Mucosa of descending colon (tissue), 3 donors: Measurements from ENCODE around the gene FXN. TPM values are rescaled to one million over a fixed set of nuclear protein-coding genes. Genes with fewer than 3 reads are reported as not detected.

Experiments used
- ATAC-seq: fragments of 200-7000 bp; cut with Tn5 transposase; one replicate; pipeline ENCODE4 v1.9.1; 2020; ENCODE audit warnings: mild to moderate bottlenecking, moderate library complexity
- DNase-seq, 3 donors: peaks; one replicate each; pipeline ENCODE4 v3.0.0-alpha.2; 2020
- H3K36me3 ChIP-seq: fragments of 200-600 bp; one replicate; pipeline ENCODE4 v1.8.0; 2021; ENCODE audit warnings: low read depth, mild to moderate bottlenecking
- H3K4me1 ChIP-seq: fragments of 200-600 bp; one replicate; pipeline ENCODE4 v1.8.0; 2021; ENCODE audit warnings: low read depth, mild to moderate bottlenecking
- H3K4me3 ChIP-seq: fragments of 200-600 bp; one replicate; pipeline ENCODE4 v1.8.0; 2021; ENCODE audit warnings: mild to moderate bottlenecking
- H3K9me3 ChIP-seq: fragments of 200-600 bp; one replicate; pipeline ENCODE4 v1.8.0; 2021; ENCODE audit warnings: mild to moderate bottlenecking
- intact Hi-C, 2 donors: fragments of 100-400 bp; cut with DNase I in 1 of 2; cut with micrococcal nuclease in 1 of 2; formaldehyde crosslinking; loops; one replicate each; pipeline versions ENCODE4 v1.11.0 to v1.11.1; 2022; cut with DNase I, micrococcal nuclease
- total RNA-seq, 3 donors: library from RNA; stranded (reverse); fragmentation: NEBNext Ultra II Directional in 2 of 3; extraction: Animal tissue kit (Norgen Biotek cat#: 25700) in 2 of 3; gene quantifications; one replicate each; pipeline versions ENCODE4 v1.2.1 to v1.2.4, GENCODE V29; 2021 to 2023
- TF ChIP-seq, protein P1 (sequence below): fragments of 200-600 bp; IDR thresholded peaks from one replicate; pipeline ENCODE4 v1.8.0; 2022; ENCODE audit warnings: antibody characterized with exemption, mild to moderate bottlenecking
- donor health status: DM: no; HTN: no; CAD: no; lungs with moderate emphysema.
- donor health status: DM: no; HTN: no; CAD: no.
- donor health status: DM: no; HTN: yes; CAD: no.

The FXN gene
- total RNA-seq, 3 donors from 2014 or later = 9.3 to 11.0 (median 10.2) TPM

DNA sequence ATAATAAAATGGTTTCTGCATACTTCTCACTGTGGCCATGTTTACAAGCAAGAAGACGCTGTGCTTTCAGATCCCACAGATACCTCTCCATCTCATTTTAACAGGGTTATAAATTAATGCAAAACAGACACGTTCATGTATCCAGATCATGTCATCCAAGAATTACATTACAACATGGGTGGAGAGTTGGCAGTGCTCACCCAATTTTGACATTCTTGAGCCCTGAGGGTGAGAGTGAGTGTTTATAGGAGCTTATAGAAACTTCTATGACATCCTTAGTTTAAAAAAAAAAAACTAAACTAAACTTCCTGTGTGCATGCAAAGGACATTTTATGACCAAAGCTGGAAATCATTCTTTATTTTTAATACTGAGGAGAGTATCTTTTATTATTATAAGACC, 30.7 kb upstream of the FXN start:
- DNase-seq = no peak
- no peak for ATAC-seq
- intact Hi-C loops = no loop called here
- Histone ChIP-seq H3K4me1 (no peaks in the 10 kb centered on the region), H3K4me3 (no peak overlapping the region), H3K36me3 (no peaks in the 10 kb centered on the region), H3K9me3 (no peaks in the 10 kb centered on the region)
- TF ChIP-seq, protein P1, sequence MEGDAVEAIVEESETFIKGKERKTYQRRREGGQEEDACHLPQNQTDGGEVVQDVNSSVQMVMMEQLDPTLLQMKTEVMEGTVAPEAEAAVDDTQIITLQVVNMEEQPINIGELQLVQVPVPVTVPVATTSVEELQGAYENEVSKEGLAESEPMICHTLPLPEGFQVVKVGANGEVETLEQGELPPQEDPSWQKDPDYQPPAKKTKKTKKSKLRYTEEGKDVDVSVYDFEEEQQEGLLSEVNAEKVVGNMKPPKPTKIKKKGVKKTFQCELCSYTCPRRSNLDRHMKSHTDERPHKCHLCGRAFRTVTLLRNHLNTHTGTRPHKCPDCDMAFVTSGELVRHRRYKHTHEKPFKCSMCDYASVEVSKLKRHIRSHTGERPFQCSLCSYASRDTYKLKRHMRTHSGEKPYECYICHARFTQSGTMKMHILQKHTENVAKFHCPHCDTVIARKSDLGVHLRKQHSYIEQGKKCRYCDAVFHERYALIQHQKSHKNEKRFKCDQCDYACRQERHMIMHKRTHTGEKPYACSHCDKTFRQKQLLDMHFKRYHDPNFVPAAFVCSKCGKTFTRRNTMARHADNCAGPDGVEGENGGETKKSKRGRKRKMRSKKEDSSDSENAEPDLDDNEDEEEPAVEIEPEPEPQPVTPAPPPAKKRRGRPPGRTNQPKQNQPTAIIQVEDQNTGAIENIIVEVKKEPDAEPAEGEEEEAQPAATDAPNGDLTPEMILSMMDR = no peak

DNA sequence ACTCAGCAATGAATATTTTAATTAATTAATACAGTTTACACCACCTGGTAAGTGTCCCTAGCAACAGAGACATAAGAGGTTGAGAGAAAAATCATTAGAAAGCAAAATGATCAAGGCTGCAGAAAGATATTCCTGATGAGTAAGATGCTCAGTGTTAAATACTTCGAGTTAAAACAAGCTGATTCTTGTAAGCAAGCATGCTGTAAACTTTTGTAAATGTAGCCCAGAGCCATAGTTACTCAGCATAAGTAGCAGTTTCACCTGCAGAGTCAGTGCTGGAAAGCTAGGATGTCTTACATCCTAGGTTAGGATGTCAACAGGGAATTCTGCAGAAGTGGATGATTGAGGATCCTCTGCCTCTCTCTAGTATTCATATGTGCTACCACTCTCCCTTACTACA, 25.8 kb upstream of the FXN start:
- DNase-seq (no peak), ATAC-seq (no peak)
- Histone ChIP-seq H3K9me3 (no peaks in the 10 kb centered on the region), H3K4me3 (no peak overlapping the region), H3K4me1 (no peaks in the 10 kb centered on the region), H3K36me3 (no peaks in the 10 kb centered on the region)
- TF ChIP-seq, protein P1 = no peak
- intact Hi-C loops = no loop called here

DNA sequence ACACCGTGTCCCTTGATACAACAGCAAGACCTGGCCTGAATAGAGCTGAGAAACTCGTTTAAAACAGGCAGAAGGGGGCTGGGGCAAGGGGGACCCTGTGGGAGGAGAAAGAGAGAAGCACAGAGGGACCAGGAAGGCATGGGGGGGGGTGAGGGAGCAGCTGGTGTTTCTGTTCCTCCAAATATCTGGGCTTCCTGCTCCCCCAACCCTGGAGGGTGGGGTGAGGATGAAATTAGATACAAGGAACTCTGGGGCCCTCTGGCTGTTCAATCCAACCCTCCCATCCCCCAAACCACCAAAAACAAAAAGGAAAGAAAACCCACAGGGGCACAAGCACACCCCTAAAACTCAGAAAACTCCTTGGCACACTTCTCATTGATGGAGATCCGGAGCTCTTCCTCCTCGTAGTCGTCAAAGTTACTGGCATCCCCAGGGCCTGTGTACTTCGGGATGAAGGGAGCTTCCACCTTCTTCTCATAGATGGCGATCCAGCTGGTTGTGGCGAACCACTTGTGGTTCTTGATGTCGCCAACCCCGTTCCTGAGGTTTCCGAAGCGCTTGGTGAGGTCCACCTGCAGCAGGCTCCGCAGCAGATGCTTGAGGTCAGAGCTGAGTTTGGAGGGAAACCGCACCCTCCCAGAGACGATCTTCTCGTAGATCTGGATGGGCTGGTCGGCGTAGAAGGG, 22.7 kb upstream of the FXN start:
- H3K4me1 ChIP-seq = no peaks in the 10 kb centered on the region
- TF ChIP-seq, protein P1 = no peak
- H3K4me3 ChIP-seq = no peak overlapping the region
- no peak for DNase-seq
- H3K36me3 ChIP-seq = no peaks in the 10 kb centered on the region
- ATAC-seq = no peak
- no peaks in the 10 kb centered on the region for H3K9me3 ChIP-seq
- intact Hi-C loops = no loop called here

DNA sequence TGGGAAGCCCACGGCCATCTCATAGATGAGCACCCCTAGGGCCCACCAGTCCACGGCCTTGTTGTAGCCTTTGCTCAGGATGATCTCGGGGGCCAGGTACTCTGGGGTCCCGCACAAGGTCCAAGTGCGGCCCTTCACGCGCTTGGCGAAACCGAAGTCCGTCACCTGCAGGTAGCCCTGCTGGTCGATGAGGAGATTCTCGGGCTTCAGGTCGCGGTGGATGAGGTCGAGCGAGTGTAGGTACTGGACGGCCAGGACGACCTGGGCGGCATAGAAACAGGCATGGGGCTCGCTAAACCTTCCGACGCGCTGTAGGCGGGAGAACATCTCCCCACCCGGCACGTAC, 22.2 kb upstream of the FXN start:
- intact Hi-C loops = no loop called here
- no peak for DNase-seq
- ATAC-seq = no peak
- TF ChIP-seq, protein P1 = no peak
- Histone ChIP-seq H3K4me1 (no peaks in the 10 kb centered on the region), H3K9me3 (no peaks in the 10 kb centered on the region), H3K36me3 (no peaks in the 10 kb centered on the region), H3K4me3 (no peak overlapping the region)

DNA sequence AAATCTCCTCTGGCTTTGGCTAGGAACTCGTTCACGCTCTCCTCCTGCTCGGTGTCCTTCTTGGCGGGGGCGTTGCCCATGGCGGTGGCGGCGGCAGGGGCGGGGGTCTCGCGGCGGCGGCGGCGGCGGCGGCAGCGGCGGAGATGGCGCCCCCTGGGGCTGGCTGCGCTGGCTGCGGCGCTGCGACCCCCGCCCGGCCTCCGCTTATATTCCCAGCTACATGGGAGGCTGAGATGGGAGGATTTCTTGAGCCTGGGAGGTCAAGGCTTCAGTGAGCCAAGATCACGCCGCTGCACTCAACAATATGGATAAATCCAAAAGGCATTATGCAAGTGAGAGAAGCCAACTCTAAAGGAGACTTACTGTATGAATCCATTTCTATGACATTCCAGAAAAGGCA, 21.5 kb upstream of the FXN start, which contains the start of gene PRKACG:
Gene PRKACG (minus strand): TSS at position 101 of the 400 bp plus-strand sequence. CDS start 21 bp downstream, at position 80.
- ATAC-seq = no peak
- TF ChIP-seq, protein P1 = no peak
- H3K4me1 ChIP-seq = no peaks in the 10 kb centered on the region
- DNase-seq = no peak
- H3K36me3 ChIP-seq = no peaks in the 10 kb centered on the region
- H3K9me3 ChIP-seq = no peaks in the 10 kb centered on the region
- H3K4me3 ChIP-seq = no peak within 1 kb of the TSS
- intact Hi-C loops = no loop called here
